Mesenchymal stem cell (in vitro differentiated cells and primary cell): ENCODE results near the gene SLC35F3.

ENCODE experiments used
- DNase-seq: peaks from one replicate; pipeline ENCODE4 v3.0.0-alpha.2; 2013
- H2AFZ ChIP-seq: one replicate; pipeline ENCODE4 v1.6.1; 2013; ENCODE audit warnings: low read depth, mild to moderate bottlenecking, control low read depth, inconsistent platforms, low read length, moderate library complexity
- H2AK5ac ChIP-seq: 2 replicates; pipeline ENCODE4 v1.6.1; 2013; ENCODE audit warnings: low read length, moderate library complexity, mild to moderate bottlenecking, inconsistent platforms; ENCODE audit not compliant: severe bottlenecking
- H2BK120ac ChIP-seq: one replicate; pipeline ENCODE4 v1.6.1; 2013; ENCODE audit warnings: low read depth, mild to moderate bottlenecking, inconsistent platforms, low read length, moderate library complexity
- H2BK12ac ChIP-seq, 2 experiments: one replicate each; pipeline ENCODE4 v1.6.1; 2013; ENCODE audit warnings: inconsistent platforms in 2 of 2, low read length in 2 of 2, mild to moderate bottlenecking in 2 of 2, moderate library complexity in 2 of 2, control low read depth in 1 of 2
- H2BK15ac ChIP-seq: one replicate; pipeline ENCODE4 v1.6.1; 2013; ENCODE audit warnings: mild to moderate bottlenecking, low read depth, inconsistent platforms; ENCODE audit not compliant: poor library complexity, severe bottlenecking
- H2BK5ac ChIP-seq: 2 replicates; pipeline ENCODE4 v1.6.1; 2013; ENCODE audit warnings: low read depth, mild to moderate bottlenecking, low read length, control low read depth, inconsistent platforms; ENCODE audit not compliant: poor library complexity, severe bottlenecking
- H3K14ac ChIP-seq, 2 experiments: one replicate each; pipeline ENCODE4 v1.6.1; 2013; ENCODE audit warnings: inconsistent platforms in 2 of 2, low read length in 2 of 2, control low read depth in 1 of 2, mild to moderate bottlenecking in 1 of 2, moderate library complexity in 1 of 2
- H3K18ac ChIP-seq, 2 experiments: one replicate each; pipeline ENCODE4 v1.6.1; 2013; ENCODE audit warnings: inconsistent platforms in 2 of 2, low read length in 2 of 2, control low read depth in 1 of 2, low read depth in 1 of 2, mild to moderate bottlenecking in 1 of 2
- H3K23ac ChIP-seq, 2 experiments: one replicate each; pipeline ENCODE4 v1.6.1; 2013; ENCODE audit warnings: inconsistent platforms in 2 of 2, low read length in 2 of 2, mild to moderate bottlenecking in 2 of 2, moderate library complexity in 2 of 2, control low read depth in 1 of 2
- H3K27ac ChIP-seq: 2 replicates; pipeline ENCODE4 v1.5.1; 2013; ENCODE audit warnings: mild to moderate bottlenecking, moderate library complexity, low read length, control low read depth, inconsistent platforms; ENCODE audit not compliant: poor library complexity, severe bottlenecking
- H3K27me3 ChIP-seq, 2 experiments: 2 replicates each; pipeline versions ENCODE4 v1.6.1 to v1.7.0; 2013; ENCODE audit warnings: low read length in 2 of 2, mild to moderate bottlenecking in 2 of 2, moderate library complexity in 2 of 2, control low read depth in 1 of 2, inconsistent platforms in 1 of 2; ENCODE audit not compliant: control insufficient read depth in 1 of 2, insufficient read depth in 1 of 2
- H3K36me3 ChIP-seq, 2 experiments: 2 replicates each; pipeline versions ENCODE4 v1.6.1 to v1.7.0; 2013; ENCODE audit warnings: low read length in 2 of 2, control low read depth in 1 of 2, inconsistent platforms in 1 of 2, low read depth in 1 of 2, mild to moderate bottlenecking in 1 of 2; ENCODE audit not compliant: insufficient read depth in 2 of 2, control insufficient read depth in 1 of 2
- H3K4ac ChIP-seq, 2 experiments: one replicate each; pipeline ENCODE4 v1.6.1; 2013; ENCODE audit warnings: inconsistent platforms in 2 of 2, low read length in 2 of 2, mild to moderate bottlenecking in 2 of 2, moderate library complexity in 2 of 2, control low read depth in 1 of 2, low read depth in 1 of 2
- H3K4me1 ChIP-seq: 2 replicates; pipeline ENCODE4 v1.6.1; 2013; ENCODE audit warnings: low read depth, low read length, control low read depth; ENCODE audit not compliant: control insufficient read depth, insufficient read depth
- H3K4me2 ChIP-seq: 2 replicates; pipeline ENCODE4 v1.6.1; 2013; ENCODE audit warnings: low read length, mild to moderate bottlenecking, inconsistent platforms; ENCODE audit not compliant: poor library complexity, severe bottlenecking
- H3K4me3 ChIP-seq, 2 experiments: 2 replicates each; pipeline versions ENCODE4 v1.5.1 to v1.7.0; 2013; ENCODE audit warnings: low read length in 2 of 2, mild to moderate bottlenecking in 2 of 2, control low read depth in 1 of 2, low read depth in 1 of 2; ENCODE audit not compliant: insufficient read depth in 1 of 2
- H3K79me1 ChIP-seq: replicated peaks from 2 replicates; pipeline ENCODE4 v1.6.1; 2013; ENCODE audit warnings: mild to moderate bottlenecking, control low read depth, low read length, inconsistent platforms; ENCODE audit not compliant: poor library complexity, severe bottlenecking
- H3K9ac ChIP-seq: 2 replicates; pipeline ENCODE4 v1.7.0; 2013; ENCODE audit warnings: mild to moderate bottlenecking, low read length, moderate library complexity
- H3K9me3 ChIP-seq: 2 replicates; pipeline ENCODE4 v1.7.0; 2013; ENCODE audit warnings: mild to moderate bottlenecking, low read length; ENCODE audit not compliant: control insufficient read depth
- H4K8ac ChIP-seq: one replicate; pipeline ENCODE4 v1.6.1; 2013; ENCODE audit warnings: inconsistent platforms, mild to moderate bottlenecking, low read length, moderate library complexity
- H4K91ac ChIP-seq: one replicate; pipeline ENCODE4 v1.6.1; 2013; ENCODE audit warnings: mild to moderate bottlenecking, low read length, inconsistent platforms
- WGBS: methylation state at CpG from one replicate; pipeline ENCODE4 v1.1.7; 2013; ENCODE audit warnings: mixed read lengths; 5-methylcytosine and 5-hydroxymethylcytosine counted together

SLC35F3 gene

GRCh38 chr1:233865216-233865615 is 39.3 kb upstream of the SLC35F3 start:
- no peak overlapping the region for H2AK5ac ChIP-seq
- H2BK5ac ChIP-seq, result no peak overlapping the region
- H3K4me3 ChIP-seq, result no peak overlapping the region
- H2AFZ ChIP-seq, result no peak overlapping the region
- 86% methylated on average over 2 of the region's 2 CpGs for WGBS
- H3K23ac ChIP-seq, result no peak overlapping the region
- H3K27me3 ChIP-seq, result no peaks in the 10 kb centered on the region
- H3K14ac ChIP-seq, result no peak overlapping the region
- no peak for DNase-seq
- no peak overlapping the region for H3K4me2 ChIP-seq
- no peak overlapping the region for H2BK12ac ChIP-seq
- no peak overlapping the region for H3K18ac ChIP-seq
- no peak overlapping the region for H3K9ac ChIP-seq
- H3K4me1 ChIP-seq, result no peaks in the 10 kb centered on the region
- H3K36me3 ChIP-seq, result no peaks in the 10 kb centered on the region
- no peak overlapping the region for H4K91ac ChIP-seq
- no peak overlapping the region for H4K8ac ChIP-seq
- no peak overlapping the region for H2BK15ac ChIP-seq
- H3K9me3 ChIP-seq, result peaks cover 33% of the 10 kb centered on the region
- H3K79me1 ChIP-seq, result no peaks in the 10 kb centered on the region
- H2BK120ac ChIP-seq, result no peak overlapping the region
- no peak overlapping the region for H3K27ac ChIP-seq
- no peak overlapping the region for H3K4ac ChIP-seq

DNA sequence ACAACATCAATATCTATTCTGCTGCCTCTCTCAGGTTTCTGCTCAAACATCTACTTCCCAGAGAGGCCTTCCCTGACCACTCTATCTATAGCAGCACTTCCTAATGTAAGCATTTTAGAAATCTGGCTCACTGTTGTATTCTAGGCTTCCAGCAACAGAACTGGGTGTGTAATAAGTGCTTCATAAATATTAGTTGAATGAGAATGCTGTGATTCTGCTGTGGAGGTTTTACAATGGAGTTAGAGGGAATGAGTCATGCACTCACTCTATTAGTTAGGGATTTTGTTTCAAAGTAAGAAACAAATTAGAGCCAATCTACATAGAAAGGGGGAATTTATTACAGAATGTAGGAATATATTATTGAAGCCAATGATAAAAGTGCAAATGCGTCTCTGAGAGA is 38.6 kb upstream of the SLC35F3 start:
- H3K9ac ChIP-seq, result no peak overlapping the region
- H3K4me2 ChIP-seq, result no peak overlapping the region
- H3K36me3 ChIP-seq, result no peaks in the 10 kb centered on the region
- H2AFZ ChIP-seq, result no peak overlapping the region
- no peak overlapping the region for H2BK15ac ChIP-seq
- no peak overlapping the region for H4K8ac ChIP-seq
- no peak overlapping the region for H2BK5ac ChIP-seq
- WGBS, result 50% methylated on average over 1 of the region's 1 CpG
- DNase-seq, result no peak
- no peak overlapping the region for H3K27ac ChIP-seq
- no peak overlapping the region for H2AK5ac ChIP-seq
- no peak overlapping the region for H3K4me3 ChIP-seq
- H3K4ac ChIP-seq, result no peak overlapping the region
- H2BK120ac ChIP-seq, result no peak overlapping the region
- H4K91ac ChIP-seq, result no peak overlapping the region
- no peaks in the 10 kb centered on the region for H3K79me1 ChIP-seq
- H2BK12ac ChIP-seq, result no peak overlapping the region
- H3K27me3 ChIP-seq, result no peaks in the 10 kb centered on the region
- no peaks in the 10 kb centered on the region for H3K4me1 ChIP-seq
- peaks cover 33% of the 10 kb centered on the region for H3K9me3 ChIP-seq
- H3K23ac ChIP-seq, result no peak overlapping the region
- H3K18ac ChIP-seq, result no peak overlapping the region
- no peak overlapping the region for H3K14ac ChIP-seq

DNA sequence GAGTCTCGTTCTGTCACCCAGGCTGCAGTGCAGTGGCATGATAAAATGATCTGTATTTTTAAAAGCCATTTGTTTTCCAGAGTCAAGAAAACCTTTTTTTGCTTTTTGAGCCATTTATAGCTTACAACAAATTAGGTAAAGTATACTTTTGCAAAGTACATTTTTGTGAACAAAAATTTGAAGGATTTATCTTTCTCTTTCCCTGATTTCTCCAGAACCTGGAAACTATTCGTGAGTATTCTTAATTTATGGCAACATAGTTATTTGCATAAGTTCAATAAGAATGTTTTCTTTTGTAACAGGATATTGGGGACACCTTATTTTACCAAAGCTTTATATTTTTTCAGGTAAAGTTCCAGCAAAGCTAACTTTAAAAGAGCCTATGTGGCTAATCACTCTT is 37.4 kb upstream of the SLC35F3 start:
- Histone ChIP-seq H3K4me3 (no peak overlapping the region), H3K23ac (no peak overlapping the region), H3K36me3 (no peaks in the 10 kb centered on the region), H4K8ac (no peak overlapping the region), H2AFZ (no peak overlapping the region), H3K4me2 (no peak overlapping the region), H3K18ac (no peak overlapping the region), H3K9me3 (peaks cover 33% of the 10 kb centered on the region), H3K27ac (no peak overlapping the region), H4K91ac (no peak overlapping the region), H2BK5ac (no peak overlapping the region), H2AK5ac (no peak overlapping the region), H2BK15ac (no peak overlapping the region), H3K79me1 (no peaks in the 10 kb centered on the region), H2BK12ac (no peak overlapping the region), H3K4me1 (no peaks in the 10 kb centered on the region), H3K27me3 (no peaks in the 10 kb centered on the region), H3K14ac (no peak overlapping the region), H3K9ac (no peak overlapping the region), H3K4ac (no peak overlapping the region), H2BK120ac (no peak overlapping the region)
- no peak for DNase-seq
- WGBS, result 17% methylated on average over 1 of the region's 2 CpGs

DNA sequence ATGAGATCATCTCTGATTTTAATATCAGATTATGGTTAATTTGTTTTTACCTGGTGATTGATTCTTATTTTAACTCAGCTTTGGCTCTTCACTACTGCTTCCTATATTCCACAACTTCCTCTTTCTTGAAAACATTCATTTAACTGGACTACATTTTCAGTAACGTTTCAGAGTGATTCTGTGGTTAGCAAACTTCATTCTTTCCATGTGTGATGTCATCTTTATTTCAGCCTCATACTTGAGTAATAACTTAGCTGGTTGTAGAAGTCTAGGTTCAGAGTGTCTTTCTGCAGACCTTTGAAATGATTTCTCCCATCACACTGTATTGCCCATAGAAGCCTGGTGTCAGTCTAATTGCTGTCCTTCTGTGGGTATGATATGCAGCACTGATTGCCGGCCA is 36.0 kb upstream of the SLC35F3 start:
- no peak overlapping the region for H2BK12ac ChIP-seq
- no peak overlapping the region for H2BK15ac ChIP-seq
- H3K9ac ChIP-seq, result no peak overlapping the region
- H3K23ac ChIP-seq, result no peak overlapping the region
- no peak overlapping the region for H3K14ac ChIP-seq
- H3K4me3 ChIP-seq, result no peak overlapping the region
- H2AFZ ChIP-seq, result no peak overlapping the region
- DNase-seq, result no peak
- no peak overlapping the region for H4K91ac ChIP-seq
- no peaks in the 10 kb centered on the region for H3K79me1 ChIP-seq
- H3K4ac ChIP-seq, result no peak overlapping the region
- 96% methylated on average over 1 of the region's 2 CpGs for WGBS
- H3K9me3 ChIP-seq, result peaks cover 38% of the 10 kb centered on the region
- H3K18ac ChIP-seq, result no peak overlapping the region
- no peak overlapping the region for H2BK120ac ChIP-seq
- no peak overlapping the region for H3K4me2 ChIP-seq
- no peak overlapping the region for H2AK5ac ChIP-seq
- no peak overlapping the region for H3K27ac ChIP-seq
- H2BK5ac ChIP-seq, result no peak overlapping the region
- H3K27me3 ChIP-seq, result no peaks in the 10 kb centered on the region
- no peaks in the 10 kb centered on the region for H3K36me3 ChIP-seq
- H4K8ac ChIP-seq, result no peak overlapping the region
- H3K4me1 ChIP-seq, result no peaks in the 10 kb centered on the region
